Measurements from ENCODE around the gene ISM1. TPM values are rescaled to one million over a fixed set of nuclear protein-coding genes. Genes with fewer than 3 reads are reported as not detected.

Gene ISM1
- total RNA-seq, 4 donors from 2014 or later = 1.8 to 7.1 (median 4.0) TPM

DNA sequence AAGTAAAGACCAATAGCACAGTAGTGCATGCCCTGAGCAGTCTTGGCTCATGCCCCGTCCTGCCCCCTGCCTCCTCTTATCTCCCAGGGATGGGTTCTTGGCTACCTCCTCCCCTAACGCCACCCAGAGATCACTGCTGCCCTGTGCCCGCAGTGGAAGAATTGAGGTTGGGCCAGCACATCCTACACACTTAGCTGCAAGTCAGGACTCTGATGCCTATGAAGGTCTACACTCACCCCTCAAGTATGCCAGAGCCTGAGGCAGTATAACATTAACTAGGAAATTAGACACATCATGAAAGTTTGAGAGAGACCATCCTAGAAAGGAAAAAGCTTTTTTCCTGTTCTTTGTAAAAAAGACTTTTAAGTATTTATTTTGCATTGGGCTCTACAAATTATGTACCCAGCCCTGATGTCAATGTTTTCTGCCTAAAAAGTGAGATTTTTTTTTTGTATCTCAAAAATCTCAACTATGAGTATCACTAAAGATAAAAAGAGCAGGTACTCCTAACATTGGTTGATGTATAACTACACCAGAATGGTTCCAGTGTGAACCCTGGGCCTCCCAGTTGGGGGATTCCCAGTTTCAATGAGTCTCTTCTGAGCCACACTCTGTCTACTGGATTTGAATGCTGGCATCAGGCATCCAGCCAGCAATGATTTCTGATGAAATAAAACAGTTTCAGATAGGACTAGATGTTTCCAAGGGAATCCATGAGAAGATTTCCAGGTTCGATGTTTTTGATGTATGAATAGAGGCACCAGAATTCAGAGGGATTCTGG is 115.4 kb downstream of the ISM1 start:
- WGBS = 96% methylated on average over 4 of the region's 4 CpGs
- Histone ChIP-seq H3K9me3 (no peaks in the 10 kb centered on the region), H3K4me3 (no peak overlapping the region), H3K4me1 (peaks cover 0 to 33% (median 20%) of the 10 kb centered on the region in 4 donors), H3K27ac (replicated peaks in 1 of 4) (no peak overlapping the region), H3K27me3 (no peaks in the 10 kb centered on the region), H3K36me3 (no peaks in the 10 kb centered on the region)
- DNase-seq (ENCODE audit: extremely low spot score) = no peak
- intact Hi-C loops (cut with DNase I) = loop anchor here (10.0 kb wide), 1 partner anchor 158 kb away; no protein-coding TSS in a partner anchor
- no peak for TF ChIP-seq EP300 (IDR thresholded peaks at IDR 0.05)
- TF ChIP-seq, protein P1, sequence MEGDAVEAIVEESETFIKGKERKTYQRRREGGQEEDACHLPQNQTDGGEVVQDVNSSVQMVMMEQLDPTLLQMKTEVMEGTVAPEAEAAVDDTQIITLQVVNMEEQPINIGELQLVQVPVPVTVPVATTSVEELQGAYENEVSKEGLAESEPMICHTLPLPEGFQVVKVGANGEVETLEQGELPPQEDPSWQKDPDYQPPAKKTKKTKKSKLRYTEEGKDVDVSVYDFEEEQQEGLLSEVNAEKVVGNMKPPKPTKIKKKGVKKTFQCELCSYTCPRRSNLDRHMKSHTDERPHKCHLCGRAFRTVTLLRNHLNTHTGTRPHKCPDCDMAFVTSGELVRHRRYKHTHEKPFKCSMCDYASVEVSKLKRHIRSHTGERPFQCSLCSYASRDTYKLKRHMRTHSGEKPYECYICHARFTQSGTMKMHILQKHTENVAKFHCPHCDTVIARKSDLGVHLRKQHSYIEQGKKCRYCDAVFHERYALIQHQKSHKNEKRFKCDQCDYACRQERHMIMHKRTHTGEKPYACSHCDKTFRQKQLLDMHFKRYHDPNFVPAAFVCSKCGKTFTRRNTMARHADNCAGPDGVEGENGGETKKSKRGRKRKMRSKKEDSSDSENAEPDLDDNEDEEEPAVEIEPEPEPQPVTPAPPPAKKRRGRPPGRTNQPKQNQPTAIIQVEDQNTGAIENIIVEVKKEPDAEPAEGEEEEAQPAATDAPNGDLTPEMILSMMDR (IDR thresholded peaks at IDR 0.05) = no peak
- TF ChIP-seq POLR2AphosphoS5 (IDR thresholded peaks at IDR 0.05) = no peak
- no peak for TF ChIP-seq POLR2A (IDR thresholded peaks at IDR 0.05; ENCODE audit: low read depth)

DNA sequence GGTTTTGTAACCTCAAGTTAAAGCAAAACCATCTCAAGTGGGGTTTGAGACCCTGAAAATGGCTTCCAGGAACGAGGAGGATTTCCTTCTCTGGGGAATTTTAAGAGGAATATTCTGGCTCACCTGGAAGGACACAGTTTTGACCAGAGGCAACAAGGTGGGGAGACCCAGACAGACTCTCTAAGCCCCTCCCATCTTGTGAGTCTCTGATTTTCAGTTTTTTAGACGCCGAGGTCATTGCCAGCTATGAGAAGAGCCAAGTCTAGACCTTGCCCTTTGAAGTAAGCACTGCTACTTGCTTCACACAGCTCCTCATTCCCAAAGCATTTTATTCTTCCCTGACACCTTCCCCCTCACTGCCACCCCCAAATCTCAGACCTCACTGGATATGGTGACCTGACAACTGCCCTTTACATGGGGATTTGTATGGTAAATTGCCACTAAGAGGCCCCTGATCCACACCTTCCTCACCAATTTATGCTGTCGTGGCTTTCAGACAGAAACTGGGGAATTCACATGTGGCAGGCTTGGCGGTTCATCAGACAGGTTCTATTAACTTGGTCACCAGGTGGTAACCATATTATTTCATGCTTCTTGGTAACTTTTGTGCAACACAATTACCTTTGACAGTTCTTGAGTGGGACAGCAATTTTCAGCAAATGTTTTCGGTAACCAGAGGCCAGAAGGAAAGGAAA is 116.2 kb downstream of the ISM1 start:
- peaks cover 0 to 33% (median 20%) of the 10 kb centered on the region in 4 donors for H3K4me1 ChIP-seq
- no peaks in the 10 kb centered on the region for H3K9me3 ChIP-seq
- intact Hi-C loops (cut with DNase I) = loop anchor here (10.0 kb wide), 1 partner anchor 158 kb away; no protein-coding TSS in a partner anchor
- no peaks in the 10 kb centered on the region for H3K27me3 ChIP-seq
- H3K27ac ChIP-seq (replicated peaks in 1 of 4) = no peak overlapping the region
- DNase-seq (ENCODE audit: extremely low spot score) = no peak
- H3K4me3 ChIP-seq = no peak overlapping the region
- WGBS = 89% methylated on average over 6 of the region's 6 CpGs
- no peaks in the 10 kb centered on the region for H3K36me3 ChIP-seq
- no peak for TF ChIP-seq POLR2AphosphoS5 (IDR thresholded peaks at IDR 0.05)
- TF ChIP-seq, protein P1 (IDR thresholded peaks at IDR 0.05) = no peak
- no peak for TF ChIP-seq POLR2A (IDR thresholded peaks at IDR 0.05; ENCODE audit: low read depth)
- no peak for TF ChIP-seq EP300 (IDR thresholded peaks at IDR 0.05)

DNA sequence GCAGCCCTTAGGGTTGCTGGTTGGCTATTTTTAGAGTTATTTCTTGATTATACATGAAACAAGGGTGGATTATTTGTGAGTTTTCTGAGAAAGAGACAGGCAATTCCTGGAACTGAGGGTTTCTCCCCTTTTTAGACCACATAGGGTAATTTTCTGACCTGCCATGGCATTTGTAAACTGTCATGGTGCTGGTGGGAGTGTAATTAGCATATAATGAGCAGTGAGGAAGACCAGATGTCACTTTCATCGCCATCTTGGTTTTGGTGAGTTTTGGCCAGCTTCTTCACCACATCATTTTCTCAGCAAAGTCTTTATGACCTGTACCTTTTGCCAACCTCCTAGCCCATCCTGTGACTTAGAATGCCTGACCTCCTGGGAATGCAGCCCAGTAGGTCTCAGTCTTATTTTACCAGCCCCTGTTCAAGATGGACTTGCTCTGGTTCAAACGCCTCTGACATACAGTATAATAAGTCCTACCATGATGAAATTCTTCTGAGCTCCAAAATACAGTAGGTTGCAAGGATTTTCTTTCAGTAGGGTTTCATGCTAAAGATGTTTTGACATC is 117.1 kb downstream of the ISM1 start:
- WGBS = 70% methylated on average over 2 of the region's 2 CpGs
- no peaks in the 10 kb centered on the region for H3K36me3 ChIP-seq
- TF ChIP-seq, protein P1 (IDR thresholded peaks at IDR 0.05) = no peak
- TF ChIP-seq POLR2A (IDR thresholded peaks at IDR 0.05; ENCODE audit: low read depth) = no peak
- no peak for TF ChIP-seq POLR2AphosphoS5 (IDR thresholded peaks at IDR 0.05)
- TF ChIP-seq EP300 (IDR thresholded peaks at IDR 0.05) = no peak
- H3K27me3 ChIP-seq = no peaks in the 10 kb centered on the region
- H3K4me3 ChIP-seq = no peak overlapping the region
- no peak for DNase-seq (ENCODE audit: extremely low spot score)
- H3K9me3 ChIP-seq = no peaks in the 10 kb centered on the region
- no peak overlapping the region for H3K27ac ChIP-seq (replicated peaks in 1 of 4)
- intact Hi-C loops (cut with DNase I) = loop anchor here (10.0 kb wide), 1 partner anchor 157 kb away; no protein-coding TSS in a partner anchor
- peaks cover 0 to 31% (median 18%) of the 10 kb centered on the region in 4 donors for H3K4me1 ChIP-seq

DNA sequence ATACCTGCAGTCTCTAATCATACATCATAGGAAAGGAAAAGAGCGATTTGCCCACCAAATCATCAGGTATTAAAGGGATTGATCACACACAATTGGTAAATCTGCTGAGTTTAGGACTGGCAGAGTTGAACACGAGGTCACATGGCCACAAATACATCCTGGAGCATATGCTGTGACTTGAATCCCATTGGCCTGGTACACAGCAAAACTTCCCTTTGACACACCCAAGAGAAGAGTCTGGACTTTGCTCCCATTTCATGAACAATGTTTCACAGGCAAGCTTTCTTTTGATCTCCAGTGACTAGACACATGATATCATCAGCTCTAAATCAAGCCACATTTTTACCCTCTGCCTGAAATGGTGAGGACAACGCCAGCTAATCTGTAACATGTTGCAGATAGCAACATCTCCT is 117.9 kb downstream of the ISM1 start:
- no peaks in the 10 kb centered on the region for H3K36me3 ChIP-seq
- 91% methylated on average over 3 of the region's 3 CpGs for WGBS
- intact Hi-C loops (cut with DNase I) = loop anchor here (10.0 kb wide), 1 partner anchor 156 kb away; no protein-coding TSS in a partner anchor
- H3K4me3 ChIP-seq = no peak overlapping the region
- no peaks in the 10 kb centered on the region for H3K27me3 ChIP-seq
- H3K27ac ChIP-seq (replicated peaks in 1 of 4) = no peak overlapping the region
- TF ChIP-seq POLR2A (IDR thresholded peaks at IDR 0.05; ENCODE audit: low read depth) (no peak), POLR2AphosphoS5 (IDR thresholded peaks at IDR 0.05) (no peak), EP300 (IDR thresholded peaks at IDR 0.05) (no peak)
- TF ChIP-seq, protein P1 (IDR thresholded peaks at IDR 0.05) = no peak
- no peak for DNase-seq (ENCODE audit: extremely low spot score)
- peaks cover 0 to 22% (median 12%) of the 10 kb centered on the region in 4 donors for H3K4me1 ChIP-seq
- H3K9me3 ChIP-seq = no peaks in the 10 kb centered on the region

All from esophagus muscularis mucosa (tissue), 4 donors.